Fibroblast of skin of back (primary cell): ENCODE measurements around the gene SIK1.
"Not testable (repeated sequence)": the region's sequence is repeated elsewhere in the genome, so short reads cannot be mapped to it uniquely, and the experiment has no call there.

Experiments used
- DNase-seq: peaks from one replicate; pipeline ENCODE4 v3.0.0-alpha.2; 2013

SIK1 gene

GRCh38 chr21:43383351-43383750, 43.6 kb downstream of the SIK1 start:
- DNase-seq: not testable (repeated sequence)

- not testable (repeated sequence) for DNase-seq
Measured at GRCh38 chr21:43382902-43383301, 44.0 kb downstream of the SIK1 start.

GRCh38 chr21:43380852-43381533, 45.9 kb downstream of the SIK1 start:
- DNase-seq: not testable (repeated sequence)

GRCh38 chr21:43380337-43380736, 46.6 kb downstream of the SIK1 start:
- not testable (repeated sequence) for DNase-seq

- not testable (repeated sequence) for DNase-seq
Measured at GRCh38 chr21:43379626-43380122, 47.3 kb downstream of the SIK1 start.

GRCh38 chr21:43376478-43376882, 50.5 kb downstream of the SIK1 start:
- DNase-seq: no peak

GRCh38 chr21:43375837-43376477, 51.0 kb downstream of the SIK1 start:
- no peak for DNase-seq

GRCh38 chr21:43375006-43375836, 51.7 kb downstream of the SIK1 start:
- no peak for DNase-seq

GRCh38 chr21:43374228-43374885, 52.6 kb downstream of the SIK1 start:
- DNase-seq: no peak

- DNase-seq: no peak
Measured at GRCh38 chr21:43373362-43374227, 53.3 kb downstream of the SIK1 start.

- DNase-seq: no peak
Measured at GRCh38 chr21:43372663-43373361, 54.1 kb downstream of the SIK1 start.

- no peak for DNase-seq
Measured at GRCh38 chr21:43371786-43372185, 55.1 kb downstream of the SIK1 start.

GRCh38 chr21:43370888-43371570, 55.9 kb downstream of the SIK1 start:
- DNase-seq: no peak

GRCh38 chr21:43370091-43370658, 56.8 kb downstream of the SIK1 start:
- DNase-seq: peak; percentile 45

GRCh38 chr21:43369596-43370090, 57.3 kb downstream of the SIK1 start:
- no peak for DNase-seq

- peak; percentile 77 for DNase-seq
Measured at GRCh38 chr21:43369124-43369523, 57.8 kb downstream of the SIK1 start.

- no peak for DNase-seq
Measured at GRCh38 chr21:43368685-43369084, 58.2 kb downstream of the SIK1 start.

GRCh38 chr21:43367859-43368258, 59.1 kb downstream of the SIK1 start:
- no peak for DNase-seq

GRCh38 chr21:43367296-43367695, 59.6 kb downstream of the SIK1 start:
- DNase-seq: no peak

- DNase-seq: no peak
Measured at GRCh38 chr21:43366656-43367055, 60.3 kb downstream of the SIK1 start.
